ENCODE data around the gene PARD6B.

The PARD6B gene

DNA sequence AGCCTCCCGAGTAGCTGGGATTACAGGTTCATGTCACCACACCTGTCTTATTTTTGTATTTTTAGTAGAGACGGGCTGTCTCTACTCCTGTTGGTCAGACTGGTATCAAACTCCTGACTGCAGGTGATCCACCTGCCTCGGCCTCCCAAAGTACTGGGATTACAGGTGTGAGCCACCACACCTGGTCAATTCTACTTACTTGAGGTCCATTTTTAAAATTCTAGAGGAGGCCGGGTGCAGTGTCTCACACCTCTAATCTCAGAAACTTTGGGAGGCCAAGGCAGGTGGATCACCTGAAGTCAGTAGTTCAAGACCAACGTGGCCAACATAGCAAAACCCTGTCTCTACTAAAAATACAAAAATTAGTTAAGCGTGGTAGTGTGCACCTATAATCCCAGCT is 47.8 kb upstream of the PARD6B start:
- Histone ChIP-seq H3K4me3 (ENCODE audit: low read length, poor library complexity, severe bottlenecking) (no peak overlapping the region), H3K9ac (ENCODE audit: low read depth, low read length, poor library complexity, severe bottlenecking) (no peak overlapping the region), H3K4me1 (ENCODE audit: insufficient read depth, low read length, poor library complexity, severe bottlenecking) (no peaks in the 10 kb centered on the region), H3K36me3 (ENCODE audit: insufficient read depth, low read length) (no peaks in the 10 kb centered on the region), H3K79me2 (ENCODE audit: insufficient read depth, low read length) (no peaks in the 10 kb centered on the region), H3K27me3 (ENCODE audit: insufficient read depth, low read length, poor library complexity, severe bottlenecking) (no peaks in the 10 kb centered on the region), H4K20me1 (ENCODE audit: insufficient read depth, low read length, poor library complexity, severe bottlenecking) (no peaks in the 10 kb centered on the region), H2AFZ (ENCODE audit: low read length) (no peak overlapping the region), H3K9me3 (ENCODE audit: insufficient read depth, low read depth, low read length) (no peaks in the 10 kb centered on the region), H3K4me2 (ENCODE audit: low read depth, low read length, poor library complexity, severe bottlenecking) (no peak overlapping the region), H3F3A (ENCODE audit: low read depth) (no peaks in the 10 kb centered on the region), H3K9me2 (replicated peaks; ENCODE audit: low read depth, low read length) (no peaks in the 10 kb centered on the region)
- no peak for TF ChIP-seq EZH2phosphoT487 (IDR thresholded peaks at IDR 0.05; ENCODE audit: borderline replicate concordance)
- TF ChIP-seq, protein P1, sequence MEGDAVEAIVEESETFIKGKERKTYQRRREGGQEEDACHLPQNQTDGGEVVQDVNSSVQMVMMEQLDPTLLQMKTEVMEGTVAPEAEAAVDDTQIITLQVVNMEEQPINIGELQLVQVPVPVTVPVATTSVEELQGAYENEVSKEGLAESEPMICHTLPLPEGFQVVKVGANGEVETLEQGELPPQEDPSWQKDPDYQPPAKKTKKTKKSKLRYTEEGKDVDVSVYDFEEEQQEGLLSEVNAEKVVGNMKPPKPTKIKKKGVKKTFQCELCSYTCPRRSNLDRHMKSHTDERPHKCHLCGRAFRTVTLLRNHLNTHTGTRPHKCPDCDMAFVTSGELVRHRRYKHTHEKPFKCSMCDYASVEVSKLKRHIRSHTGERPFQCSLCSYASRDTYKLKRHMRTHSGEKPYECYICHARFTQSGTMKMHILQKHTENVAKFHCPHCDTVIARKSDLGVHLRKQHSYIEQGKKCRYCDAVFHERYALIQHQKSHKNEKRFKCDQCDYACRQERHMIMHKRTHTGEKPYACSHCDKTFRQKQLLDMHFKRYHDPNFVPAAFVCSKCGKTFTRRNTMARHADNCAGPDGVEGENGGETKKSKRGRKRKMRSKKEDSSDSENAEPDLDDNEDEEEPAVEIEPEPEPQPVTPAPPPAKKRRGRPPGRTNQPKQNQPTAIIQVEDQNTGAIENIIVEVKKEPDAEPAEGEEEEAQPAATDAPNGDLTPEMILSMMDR (conservative IDR thresholded peaks at IDR 0.05; ENCODE audit: low read length) = no peak

GRCh38 chr20:50686821-50687220 is 44.6 kb upstream of the PARD6B start:
- Histone ChIP-seq H3K9ac (ENCODE audit: low read depth, low read length, poor library complexity, severe bottlenecking) (no peak overlapping the region), H3K27me3 (ENCODE audit: insufficient read depth, low read length, poor library complexity, severe bottlenecking) (no peaks in the 10 kb centered on the region), H3K4me3 (ENCODE audit: low read length, poor library complexity, severe bottlenecking) (no peak overlapping the region), H3K9me2 (replicated peaks; ENCODE audit: low read depth, low read length) (no peaks in the 10 kb centered on the region), H2AFZ (ENCODE audit: low read length) (no peak overlapping the region), H3K4me2 (ENCODE audit: low read depth, low read length, poor library complexity, severe bottlenecking) (no peak overlapping the region), H3K79me2 (ENCODE audit: insufficient read depth, low read length) (no peaks in the 10 kb centered on the region), H4K20me1 (ENCODE audit: insufficient read depth, low read length, poor library complexity, severe bottlenecking) (no peaks in the 10 kb centered on the region), H3K9me3 (ENCODE audit: insufficient read depth, low read depth, low read length) (no peaks in the 10 kb centered on the region), H3F3A (ENCODE audit: low read depth) (no peaks in the 10 kb centered on the region), H3K4me1 (ENCODE audit: insufficient read depth, low read length, poor library complexity, severe bottlenecking) (no peaks in the 10 kb centered on the region), H3K36me3 (ENCODE audit: insufficient read depth, low read length) (no peaks in the 10 kb centered on the region)
- TF ChIP-seq, protein P1 (conservative IDR thresholded peaks at IDR 0.05; ENCODE audit: low read length) = no peak
- TF ChIP-seq EZH2phosphoT487 (IDR thresholded peaks at IDR 0.05; ENCODE audit: borderline replicate concordance) = no peak

GRCh38 chr20:50688256-50688975 is 43.0 kb upstream of the PARD6B start:
- Histone ChIP-seq H3K9me2 (replicated peaks; ENCODE audit: low read depth, low read length) (no peaks in the 10 kb centered on the region), H3K27me3 (ENCODE audit: insufficient read depth, low read length, poor library complexity, severe bottlenecking) (no peaks in the 10 kb centered on the region), H4K20me1 (ENCODE audit: insufficient read depth, low read length, poor library complexity, severe bottlenecking) (no peaks in the 10 kb centered on the region), H3F3A (ENCODE audit: low read depth) (no peaks in the 10 kb centered on the region), H2AFZ (ENCODE audit: low read length) (no peak overlapping the region), H3K9ac (ENCODE audit: low read depth, low read length, poor library complexity, severe bottlenecking) (no peak overlapping the region), H3K79me2 (ENCODE audit: insufficient read depth, low read length) (no peaks in the 10 kb centered on the region), H3K36me3 (ENCODE audit: insufficient read depth, low read length) (no peaks in the 10 kb centered on the region), H3K4me2 (ENCODE audit: low read depth, low read length, poor library complexity, severe bottlenecking) (no peak overlapping the region), H3K4me1 (ENCODE audit: insufficient read depth, low read length, poor library complexity, severe bottlenecking) (no peaks in the 10 kb centered on the region), H3K4me3 (ENCODE audit: low read length, poor library complexity, severe bottlenecking) (no peak overlapping the region), H3K9me3 (ENCODE audit: insufficient read depth, low read depth, low read length) (no peaks in the 10 kb centered on the region)
- TF ChIP-seq, protein P1 (conservative IDR thresholded peaks at IDR 0.05; ENCODE audit: low read length) = no peak
- TF ChIP-seq EZH2phosphoT487 (IDR thresholded peaks at IDR 0.05; ENCODE audit: borderline replicate concordance) = no peak

Measured in Loucy (cell line).